CD4-positive, alpha-beta T cell treated with Interleukin-15 for 4 hours (primary cell): ENCODE measurements around the gene ZNF787.
"Not testable (repeated sequence)": the region's sequence is repeated elsewhere in the genome, so short reads cannot be mapped to it uniquely, and the experiment has no call there.

Experiments
- DNase-seq: peaks from one replicate; pipeline ENCODE4 v3.0.0-alpha.2; 2020; ENCODE audit warnings: low spot score

Gene ZNF787

DNA sequence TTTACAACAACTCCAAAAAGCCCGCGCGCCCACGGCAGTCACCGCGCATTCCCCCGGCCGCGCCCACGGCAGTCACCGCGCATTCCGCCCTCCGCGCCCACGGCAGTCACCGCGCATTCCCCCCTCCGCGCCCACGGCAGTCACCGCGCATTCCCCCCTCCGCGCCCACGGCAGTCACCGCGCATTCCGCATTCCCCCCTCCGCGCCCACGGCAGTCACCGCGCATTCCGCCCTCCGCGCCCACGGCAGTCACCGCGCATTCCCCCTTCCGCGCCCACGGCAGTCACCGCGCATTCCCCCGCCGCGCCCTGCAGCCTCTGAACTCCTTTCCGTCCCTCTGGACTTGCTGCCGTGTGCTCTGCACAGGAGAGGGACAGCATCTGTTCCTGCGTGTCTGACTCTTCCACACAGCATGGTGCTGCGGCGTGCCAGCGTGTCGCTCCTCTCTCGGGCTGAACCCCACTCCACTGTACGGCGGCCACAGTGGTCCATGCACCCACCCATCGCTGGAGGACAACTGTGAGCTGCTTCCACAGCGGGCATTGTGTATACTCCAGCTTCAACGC lies 15.2 kb downstream of the ZNF787 start:
- not testable (repeated sequence) for DNase-seq

DNA sequence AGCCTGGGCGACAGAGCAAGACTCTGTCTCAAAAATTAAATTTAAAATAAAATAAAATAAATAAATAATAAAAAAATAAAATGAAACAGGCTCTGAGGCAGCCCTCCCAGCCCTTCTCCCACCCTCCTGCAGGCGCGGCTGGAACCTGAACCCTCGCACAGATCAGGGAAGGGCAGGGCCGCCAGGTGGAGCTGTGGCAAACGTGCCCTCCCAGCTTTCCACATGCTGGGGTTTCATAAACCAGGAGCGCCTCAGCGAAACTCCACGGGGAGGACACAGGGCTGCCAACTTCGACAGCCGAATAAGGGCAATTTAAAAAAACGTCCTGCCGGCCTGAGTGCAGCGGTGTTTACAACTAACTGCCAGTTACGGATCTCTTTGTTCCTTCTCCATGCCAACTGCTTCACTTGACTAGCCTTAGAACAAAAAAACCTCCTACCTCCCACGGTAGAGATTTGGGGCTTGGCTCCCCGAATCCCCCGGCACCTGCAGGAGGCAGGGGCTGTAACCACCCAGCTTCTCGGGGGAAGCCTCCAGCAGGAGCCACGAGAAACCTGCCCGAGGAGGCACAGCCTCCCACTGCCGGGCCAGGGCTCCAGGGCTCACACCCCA lies 15.9 kb downstream of the ZNF787 start:
- DNase-seq = peak; percentile 35

DNA sequence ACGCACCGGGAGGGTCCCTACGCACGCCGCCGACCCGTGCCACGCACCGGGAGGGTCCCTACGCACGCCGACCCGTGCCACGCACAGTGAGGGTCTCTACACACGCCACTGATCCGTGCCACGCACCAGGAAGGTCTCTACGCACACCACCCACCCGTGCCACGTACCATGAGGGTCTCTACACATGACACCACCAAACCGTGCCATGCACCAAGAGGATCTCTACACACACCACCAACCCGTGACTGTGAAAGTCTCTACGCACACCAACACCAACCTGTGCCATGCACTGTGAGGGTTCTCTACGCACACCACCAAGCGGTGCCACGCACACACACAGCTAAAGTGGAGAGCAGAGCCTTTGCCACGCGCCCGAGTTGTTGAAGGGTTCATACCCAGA lies 16.7 kb downstream of the ZNF787 start:
- no peak for DNase-seq

DNA sequence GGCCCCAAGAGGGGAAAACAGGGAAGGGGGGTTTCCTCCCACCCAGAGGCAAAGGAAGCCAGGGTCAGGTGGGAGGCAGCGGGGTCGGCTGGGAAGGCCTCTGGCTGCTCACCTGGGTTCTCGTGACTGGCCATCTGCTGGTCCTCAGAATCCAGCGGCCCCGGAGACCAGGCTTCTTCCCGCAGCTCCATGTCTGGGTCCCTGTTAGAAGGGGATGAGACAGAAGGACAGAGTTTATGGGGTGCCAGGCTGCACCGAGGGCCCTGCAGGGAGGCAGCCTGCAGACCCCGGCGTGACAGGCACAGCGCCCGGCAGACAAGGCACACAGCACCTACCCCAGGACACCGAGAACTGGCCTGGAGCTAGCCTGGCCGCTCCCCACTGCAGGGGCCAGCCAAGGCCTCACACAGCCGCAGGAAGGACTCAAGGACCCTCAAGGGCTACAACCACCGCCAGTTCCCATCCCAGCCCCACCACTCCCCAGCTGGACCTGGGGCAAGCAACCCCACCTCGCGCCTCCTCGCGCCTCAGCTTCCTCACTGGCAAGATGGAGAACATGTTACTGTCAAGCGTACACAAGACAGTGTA lies 18.0 kb downstream of the ZNF787 start:
- no peak for DNase-seq

DNA sequence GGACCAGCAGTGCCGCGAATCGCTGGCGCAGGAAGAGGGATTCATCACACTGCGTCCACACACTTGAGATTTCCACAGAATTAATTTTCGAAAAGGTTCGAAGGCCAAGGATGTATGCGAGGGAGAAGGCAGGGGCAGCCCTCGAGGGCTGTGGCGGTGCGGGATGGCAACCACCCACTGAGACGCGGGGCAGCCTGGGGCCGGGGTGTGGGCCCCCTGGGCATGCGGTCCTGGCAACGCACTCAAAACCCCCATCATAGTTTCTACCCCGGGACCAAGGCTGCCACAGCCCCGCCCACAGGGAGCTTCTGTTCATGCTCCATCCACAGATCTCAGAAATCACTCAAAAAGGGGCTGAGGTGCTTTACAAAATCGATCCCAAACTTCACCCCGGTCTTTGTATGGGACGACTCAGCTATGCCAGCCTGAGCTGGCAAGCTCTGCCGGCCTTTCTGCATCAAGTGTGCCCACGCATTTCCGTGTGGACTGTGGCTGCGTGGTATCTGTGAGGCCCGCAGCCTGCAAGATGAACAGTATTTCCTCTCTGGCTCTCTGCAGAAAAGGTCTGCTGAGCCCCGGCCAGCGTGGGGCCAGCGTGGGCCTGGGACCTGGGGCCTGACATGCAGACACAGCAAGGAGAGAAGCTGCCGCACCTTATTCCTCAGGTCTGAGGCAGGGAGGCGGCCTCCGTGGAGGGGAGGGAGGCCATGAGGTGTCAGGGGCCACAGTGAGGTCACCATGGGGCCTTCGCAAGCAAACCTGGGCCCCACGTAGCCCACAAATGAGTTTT lies 19.2 kb downstream of the ZNF787 start:
- DNase-seq = no peak

DNA sequence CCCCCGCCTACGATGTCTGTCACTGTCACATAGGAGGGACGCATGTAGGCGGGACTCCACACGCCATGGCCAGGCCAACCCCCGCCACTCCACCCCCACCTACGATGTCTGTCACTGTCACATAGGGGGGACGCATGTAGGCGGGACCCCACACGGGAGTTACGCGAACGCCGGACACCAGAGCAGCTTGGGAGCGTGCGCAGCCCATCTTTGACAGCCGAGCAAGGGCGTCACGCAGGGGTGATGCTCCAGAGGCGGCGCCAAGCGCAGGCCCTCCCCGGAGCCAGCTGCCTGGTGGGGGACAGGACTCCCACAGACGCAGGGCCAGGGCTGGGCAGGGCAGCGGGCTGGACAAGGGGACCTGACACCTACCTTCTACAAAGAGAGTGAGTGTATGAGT lies 20.0 kb downstream of the ZNF787 start:
- DNase-seq = no peak

DNA sequence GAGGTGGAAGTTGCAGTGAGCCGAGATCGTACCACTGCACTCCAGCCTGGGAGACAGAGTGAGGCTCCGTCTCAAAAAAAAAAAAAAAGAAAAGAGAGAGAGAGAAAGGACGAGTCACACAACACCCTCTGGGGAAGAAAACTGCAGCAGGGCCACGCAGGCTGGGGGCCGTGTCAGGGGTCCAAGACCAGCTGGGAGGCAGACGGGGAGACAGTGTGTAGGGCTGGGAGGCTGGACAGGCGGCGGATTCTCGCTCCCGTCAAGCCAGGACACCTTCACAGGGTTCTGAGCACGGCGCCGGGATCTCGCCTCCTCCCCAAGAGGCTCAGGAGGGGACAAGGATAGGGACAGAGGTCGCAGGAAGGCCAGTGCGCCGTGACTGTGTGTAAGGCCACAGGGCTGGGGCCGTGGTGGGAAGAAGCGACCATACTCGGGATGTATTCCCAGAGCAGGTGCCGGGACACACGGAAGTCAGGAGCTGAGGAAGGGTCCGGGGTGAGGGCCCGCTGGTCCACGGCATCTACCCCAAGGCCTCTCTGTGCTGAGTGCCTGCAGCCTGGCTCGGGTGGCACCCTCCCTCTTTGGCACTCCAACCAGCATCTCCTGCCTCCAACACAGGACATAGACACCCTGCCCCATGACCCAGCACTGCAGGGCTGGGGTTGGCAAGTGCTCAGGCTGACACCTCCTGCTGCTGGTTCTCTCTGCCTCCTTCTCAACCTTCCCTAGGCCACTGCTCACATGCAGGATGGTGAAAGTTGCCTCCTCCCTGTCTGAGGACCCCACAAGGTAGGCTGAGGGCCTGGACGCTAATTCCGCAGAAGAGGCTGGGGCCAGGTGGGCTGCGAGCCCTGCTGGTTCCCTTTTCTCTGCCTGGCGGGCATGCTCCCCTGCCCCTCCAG lies 21.2 kb downstream of the ZNF787 start:
- no peak for DNase-seq

DNA sequence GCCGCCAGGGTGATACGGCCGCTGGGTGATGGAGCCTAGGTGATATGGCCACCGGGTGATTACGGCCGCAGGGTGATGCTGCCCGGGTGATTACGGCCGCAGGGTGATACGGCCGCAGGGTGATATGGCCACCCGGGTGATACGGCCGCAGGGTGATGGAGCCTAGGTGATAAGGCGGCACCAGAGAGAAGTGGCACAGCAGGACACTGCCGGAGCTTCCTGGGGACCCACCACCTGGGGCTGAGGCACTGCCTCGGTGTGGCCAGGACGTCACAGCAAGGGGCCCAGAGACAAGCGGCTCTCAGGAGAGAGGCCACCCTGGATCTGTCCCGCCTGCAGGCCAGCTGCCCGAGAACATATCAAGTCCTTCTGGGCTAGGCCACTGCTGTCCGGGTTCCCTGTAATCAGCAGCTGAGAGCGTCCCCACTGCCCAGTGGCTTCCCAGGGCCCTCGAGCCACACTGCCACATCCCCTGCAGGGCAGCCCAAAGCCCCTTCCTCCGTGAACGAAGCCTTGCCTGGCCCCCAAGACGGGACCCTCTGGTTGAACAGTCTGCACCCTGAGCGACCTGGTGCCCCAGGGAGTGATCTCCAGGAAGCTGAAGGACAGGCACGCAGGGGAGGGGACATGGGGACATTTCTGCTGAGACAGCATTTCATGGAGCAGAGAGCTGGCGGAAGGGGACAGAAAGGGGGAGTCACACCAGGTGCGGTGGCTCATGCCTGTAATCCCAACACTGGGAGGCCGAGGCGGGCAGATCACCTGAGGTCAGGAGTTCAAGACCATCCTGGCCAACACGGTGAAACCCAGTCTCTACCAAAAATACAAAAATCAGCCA lies 22.1 kb downstream of the ZNF787 start:
- no peak for DNase-seq

DNA sequence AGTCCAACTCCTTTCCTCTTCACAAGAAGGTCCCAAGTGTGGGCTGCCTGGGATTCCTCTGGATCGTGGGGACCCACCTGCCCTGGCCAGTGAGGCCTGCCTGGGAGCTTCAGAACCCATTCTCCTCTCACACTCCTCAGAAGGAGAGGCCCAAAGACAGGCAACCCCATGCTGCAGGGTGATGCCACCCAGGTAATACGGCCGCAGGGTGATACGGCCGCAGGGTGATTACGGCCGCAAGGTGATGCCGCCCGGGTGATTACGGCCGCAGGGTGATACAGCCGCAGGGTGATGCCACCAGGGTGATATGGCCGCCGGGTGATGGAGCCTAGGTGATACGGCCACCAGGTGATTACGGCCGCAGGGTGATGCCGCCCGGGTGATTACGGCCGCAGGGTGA lies 22.9 kb downstream of the ZNF787 start:
- not testable (repeated sequence) for DNase-seq

DNA sequence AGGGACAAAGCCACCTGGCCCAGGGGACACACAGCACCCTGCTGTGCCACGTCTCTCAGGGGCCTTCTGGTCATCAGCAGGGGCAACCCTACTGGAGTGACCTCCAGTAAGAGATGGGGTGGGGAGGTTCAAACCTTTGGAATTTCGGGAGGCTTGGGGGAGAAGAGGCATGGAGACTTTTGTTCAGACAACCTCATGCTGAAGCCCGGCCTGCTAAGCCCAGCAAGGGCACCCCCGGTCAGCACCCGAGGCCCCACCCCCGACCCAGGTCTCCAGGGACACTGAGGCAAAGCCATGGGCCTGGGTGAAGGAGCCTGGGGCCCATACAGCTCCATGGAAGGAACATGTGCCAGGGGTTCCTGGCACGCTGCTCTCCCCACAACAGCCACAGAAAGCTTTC lies 23.3 kb downstream of the ZNF787 start:
- no peak for DNase-seq

DNA sequence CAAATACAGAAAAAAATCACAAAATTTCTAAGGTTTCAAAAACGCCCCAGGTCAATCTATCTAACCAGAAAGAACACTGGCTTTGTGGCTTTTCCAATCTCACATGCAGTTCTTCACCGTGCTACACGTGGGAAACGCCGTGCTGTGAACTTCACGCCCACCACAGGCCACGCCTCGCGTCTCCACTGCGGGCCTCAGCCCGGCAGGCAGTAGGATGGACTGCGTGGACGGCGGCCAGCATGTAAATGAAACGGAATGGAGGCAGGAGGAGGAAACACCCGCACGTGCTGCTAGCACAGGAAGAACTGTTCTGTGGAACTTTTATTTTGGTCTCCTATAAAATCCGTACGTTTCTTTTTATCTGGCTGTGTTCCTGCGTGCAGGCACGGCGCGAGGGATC lies 23.8 kb downstream of the ZNF787 start:
- DNase-seq = no peak

DNA sequence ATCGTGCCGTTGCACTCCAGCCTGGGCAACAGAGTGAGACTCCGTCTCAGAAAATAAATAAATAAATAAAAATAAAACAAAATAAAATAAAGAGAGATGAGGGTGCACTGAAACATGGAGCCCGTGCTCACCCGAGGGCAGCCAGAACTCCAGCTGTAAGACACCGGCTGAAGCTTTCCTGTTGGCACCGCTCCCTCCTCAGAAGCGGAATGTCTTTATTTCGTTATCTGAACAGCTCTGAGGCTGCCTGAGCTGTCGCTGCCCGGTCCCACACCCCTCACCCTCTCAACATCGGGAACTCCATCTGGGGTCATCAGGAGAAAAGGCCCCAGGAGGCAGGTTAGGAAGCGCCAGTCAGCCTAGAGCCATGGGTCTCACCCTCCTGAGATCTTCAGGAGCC lies 24.4 kb downstream of the ZNF787 start:
- DNase-seq = no peak

DNA sequence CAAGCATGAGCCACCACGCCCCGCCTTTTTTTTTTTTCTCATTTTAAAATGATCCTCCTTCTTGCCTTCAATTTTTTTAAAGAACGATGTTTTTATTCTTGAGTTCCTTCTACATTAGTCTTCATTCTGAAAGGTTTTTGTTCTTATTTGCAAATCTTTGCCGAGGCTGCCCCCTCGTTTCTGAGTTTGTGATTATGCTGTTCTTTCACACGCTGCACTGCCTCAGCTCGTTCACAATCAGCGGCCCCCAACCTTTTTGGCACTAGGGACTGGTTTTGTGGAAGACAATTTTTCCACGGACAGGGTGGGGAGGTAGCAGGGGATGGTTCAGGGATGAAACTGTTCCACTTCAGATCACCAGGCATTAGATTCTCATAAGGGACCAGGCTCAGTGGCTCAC lies 26.6 kb downstream of the ZNF787 start:
- DNase-seq = no peak

DNA sequence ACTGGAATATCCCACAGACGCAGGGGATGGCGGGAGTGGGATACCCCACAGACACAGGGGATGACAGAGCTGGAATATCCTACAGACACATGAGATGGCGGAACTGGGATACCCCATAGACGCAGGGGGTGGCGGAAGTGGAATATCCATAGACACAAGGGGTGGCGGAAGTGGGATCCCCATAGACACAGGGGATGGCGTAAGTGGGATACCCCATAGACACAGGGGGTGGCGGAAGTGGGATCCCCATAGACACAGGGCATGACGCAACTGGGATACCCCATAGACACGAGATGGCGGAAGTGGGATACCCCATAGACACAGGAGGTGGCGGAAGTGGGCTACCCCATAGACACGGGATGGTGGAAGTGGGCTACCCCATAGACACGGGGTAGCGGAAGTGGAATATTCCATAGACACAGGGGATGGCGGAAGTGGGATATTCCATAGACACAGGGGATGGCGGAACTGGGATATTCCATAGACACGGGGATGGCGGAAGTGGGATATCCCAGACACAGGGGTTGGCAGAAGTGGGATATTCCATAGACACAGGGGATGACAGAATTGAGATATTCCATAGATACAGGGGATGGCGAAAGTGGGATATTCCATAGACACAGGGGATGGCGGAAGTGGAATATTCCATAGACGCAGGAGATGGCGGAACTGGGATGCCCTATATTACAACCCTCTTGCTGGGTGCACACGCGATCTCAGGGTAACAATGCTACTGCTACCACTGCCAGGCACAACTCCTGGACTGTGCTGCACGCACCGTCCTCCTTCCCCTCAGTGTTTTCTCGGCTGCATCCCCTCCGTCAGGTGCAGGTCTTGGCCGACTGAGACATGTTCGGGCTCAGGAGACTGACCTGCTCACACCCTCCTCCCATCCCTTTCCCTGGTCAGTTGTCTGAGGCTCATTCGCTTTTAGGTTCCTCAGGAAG lies 28.1 kb downstream of the ZNF787 start:
- no peak for DNase-seq

DNA sequence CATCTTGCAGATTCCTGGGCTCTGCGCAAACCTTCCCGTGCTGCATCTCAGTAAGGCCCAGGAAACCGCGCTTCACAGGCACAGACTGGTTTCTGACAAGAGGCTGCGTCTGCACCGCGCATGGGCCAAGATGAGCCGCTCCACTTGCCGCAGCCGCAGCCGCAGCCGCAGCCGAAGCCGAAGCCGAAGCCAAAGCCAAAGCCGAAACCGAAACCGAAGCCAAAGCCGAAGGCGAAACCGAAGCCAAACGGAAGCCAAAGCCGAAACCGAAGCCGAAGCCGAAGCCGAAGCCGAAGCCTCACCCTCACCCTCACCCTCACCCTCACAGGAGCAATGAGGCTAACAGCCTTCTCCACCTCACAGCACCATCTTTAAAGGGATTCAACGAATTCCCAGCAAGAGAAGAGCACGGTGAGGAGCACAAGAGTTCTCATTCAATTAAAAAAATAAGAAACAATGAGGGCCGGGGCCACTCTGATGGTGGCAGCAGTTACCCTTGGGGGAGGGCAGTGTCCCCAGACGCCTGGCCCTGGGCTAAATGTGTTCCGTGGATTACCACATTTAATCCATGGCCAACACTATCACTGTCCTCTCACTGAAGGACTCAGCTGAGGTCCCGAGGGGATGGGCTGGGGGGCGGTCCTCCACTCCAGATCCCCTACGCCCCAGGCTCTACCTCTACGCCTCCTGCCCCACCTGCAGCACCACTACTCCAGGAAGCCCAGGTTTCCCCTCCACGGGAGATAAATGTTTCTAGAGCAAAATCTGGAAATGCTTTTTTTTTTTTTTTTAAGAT lies 29.1 kb downstream of the ZNF787 start:
- DNase-seq = peak; percentile 14

DNA sequence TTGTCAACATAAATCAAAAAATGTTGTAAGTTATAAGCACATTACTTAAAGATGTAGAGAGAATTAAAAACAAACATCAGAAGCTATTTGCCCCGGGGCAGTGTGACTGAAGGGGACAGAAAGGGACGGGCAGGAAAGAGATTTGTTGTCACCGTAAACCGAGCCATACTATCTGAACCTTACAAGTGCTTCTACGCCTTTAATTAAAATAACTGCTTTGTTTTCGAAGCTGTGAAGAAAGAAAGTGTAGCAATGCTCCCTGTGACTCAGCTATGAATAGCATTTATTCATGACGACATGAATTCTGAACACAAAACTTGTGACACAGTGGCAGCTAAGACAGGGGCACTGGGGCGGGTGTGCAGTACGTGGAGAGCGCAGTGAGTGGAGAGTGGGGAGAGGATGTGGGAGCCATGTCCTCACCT lies 30.0 kb downstream of the ZNF787 start:
- no peak for DNase-seq

DNA sequence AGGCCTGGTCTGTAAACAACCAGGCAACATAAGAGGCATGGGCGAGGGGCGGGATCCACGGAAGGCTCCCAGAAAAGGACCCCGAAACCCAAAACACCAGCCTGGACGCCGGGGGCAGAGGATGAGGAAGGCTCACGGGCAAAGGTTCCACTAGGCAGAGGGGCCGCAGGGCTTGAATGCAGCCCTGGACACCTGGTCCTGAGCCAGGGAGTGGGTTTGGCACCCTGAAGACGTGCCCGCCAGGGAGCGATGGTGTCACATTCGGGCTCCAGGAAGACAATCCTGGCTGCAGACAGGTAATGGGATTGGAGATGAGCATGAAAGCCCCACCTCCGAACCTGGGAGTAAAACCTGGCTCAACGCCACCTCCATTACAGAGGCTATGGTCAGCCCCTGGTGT lies 31.8 kb downstream of the ZNF787 start:
- DNase-seq = no peak

DNA sequence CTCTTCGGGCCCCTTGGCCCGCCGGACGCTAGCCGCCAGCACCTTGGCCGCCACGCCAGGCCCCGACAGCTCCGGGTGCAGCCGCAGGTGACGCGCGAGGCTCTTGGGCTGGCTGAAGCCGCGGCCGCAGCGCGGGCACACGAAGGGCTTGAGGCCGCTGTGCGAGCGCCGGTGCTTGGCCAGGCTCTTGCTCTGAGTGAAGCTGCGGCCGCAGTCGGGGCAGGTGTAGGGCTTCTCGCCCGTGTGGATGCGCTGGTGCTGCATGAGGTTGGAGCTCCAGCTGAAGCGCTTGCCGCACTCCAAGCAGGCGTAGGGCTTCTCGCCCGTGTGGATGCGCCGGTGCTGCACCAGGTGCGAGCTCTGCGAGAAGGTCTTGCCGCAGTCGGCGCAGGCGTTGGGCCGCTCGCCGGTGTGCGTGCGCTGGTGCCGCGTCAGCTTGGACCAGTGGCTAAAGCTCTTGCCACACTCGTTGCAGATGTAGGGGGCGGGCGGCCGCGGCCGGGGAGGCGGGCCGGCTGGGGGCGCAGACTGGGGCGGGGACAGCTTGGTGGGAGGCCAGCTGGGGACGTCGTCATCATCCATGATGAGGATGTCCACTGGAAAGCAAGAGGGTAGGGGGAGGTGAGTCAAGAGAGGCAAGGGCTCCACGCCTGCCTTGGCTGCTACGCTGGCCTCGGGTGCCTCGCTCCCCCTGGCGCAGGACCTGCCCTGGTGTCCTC lies 32.4 kb downstream of the ZNF787 start:
- no peak for DNase-seq
